Prostate gland (tissue), 2 donors: Measurements from ENCODE around the gene MARCHF4. TPM values are rescaled to one million over a fixed set of nuclear protein-coding genes. Genes with fewer than 3 reads are reported as not detected.
"Not testable (repeated sequence)": the region's sequence is repeated elsewhere in the genome, so short reads cannot be mapped to it uniquely, and the experiment has no call there.

Experiments
- DNase-seq: peaks from one replicate; pipeline ENCODE4 v3.0.0-alpha.2; 2019; ENCODE audit warnings: low spot score
- H3K27ac ChIP-seq, 2 donors: fragments of 200-600 bp; sonication (generic); 2 replicates each; pipeline ENCODE4 v1.5.1; 2017 to 2019
- H3K27me3 ChIP-seq: fragments of 200-600 bp; sonication (generic); replicated peaks from 2 replicates; pipeline ENCODE4 v1.5.1; 2019; ENCODE audit not compliant: insufficient read depth
- H3K36me3 ChIP-seq, 2 donors: fragments of 200-600 bp; sonication (generic); 1 replicate in 1 of 2; 2 replicates in 1 of 2; pipeline versions ENCODE4 v1.5.1 to v1.8.1; 2017 to 2019
- H3K4me1 ChIP-seq: fragments of 200-600 bp; sonication (generic); replicated peaks from 2 replicates; pipeline ENCODE4 v1.5.1; 2019
- H3K4me3 ChIP-seq, 2 donors: fragments of 200-600 bp; sonication (generic); 2 replicates each; pipeline ENCODE4 v1.5.1; 2017 to 2019
- H3K9me3 ChIP-seq: fragments of 200-600 bp; sonication (generic); 2 replicates; pipeline ENCODE4 v1.5.1; 2017
- CTCF ChIP-seq, 4 experiments: fragments of 200-600 bp in 2 of 4; fragments of 450-650 bp in 2 of 4; sonication (generic) in 2 of 4; IDR thresholded peaks; 1 replicate in 3 of 4; 2 replicates in 1 of 4; pipeline ENCODE4 v1.5.1; 2016 to 2019; ENCODE audit warnings: antibody characterized with exemption in 4 of 4, mild to moderate bottlenecking in 2 of 4, moderate library complexity in 2 of 4
- POLR2A ChIP-seq: fragments of 450-650 bp; IDR thresholded peaks from one replicate; pipeline ENCODE4 v1.6.1; 2016; ENCODE audit warnings: antibody characterized with exemption, mild to moderate bottlenecking
- POLR2AphosphoS5 ChIP-seq: sonication (generic); formaldehyde crosslinking; IDR thresholded peaks from one replicate; pipeline ENCODE4 v1.6.1; 2017; ENCODE audit warnings: antibody characterized with exemption
- WGBS: methylation state at CpG from one replicate; pipeline ENCODE4 v1.1.5; 2018; 5-methylcytosine and 5-hydroxymethylcytosine counted together
- intact Hi-C: fragments of 100-400 bp; cut with DNase I; formaldehyde crosslinking; loops from one replicate; pipeline ENCODE4 v1.14.2; 2022
- total RNA-seq, 2 donors: library from RNA; depleted of rRNA; stranded (reverse); fragments of >200 nt; gene quantifications; one replicate each; pipeline ENCODE4 v1.1.0, GENCODE V29; 2016

Gene MARCHF4
- total RNA-seq, 2 donors from 2014 or later = not detected

GRCh38 chr2:216388046-216388884 lies 16.0 kb upstream of the MARCHF4 start:
- TF ChIP-seq CTCF (IDR thresholded peaks at IDR 0.05) (no peak), POLR2AphosphoS5 (no peak), POLR2A (no peak)
- no peaks in the 10 kb centered on the region for H3K27me3 ChIP-seq
- H3K9me3 ChIP-seq = no peaks in the 10 kb centered on the region
- 79% methylated on average over 5 of the region's 5 CpGs for WGBS
- H3K27ac ChIP-seq = no peak overlapping the region
- DNase-seq = no peak
- H3K4me1 ChIP-seq = no peaks in the 10 kb centered on the region
- no peak overlapping the region for H3K4me3 ChIP-seq
- intact Hi-C loops = no loop called here
- H3K36me3 ChIP-seq = no peaks in the 10 kb centered on the region

GRCh38 chr2:216387262-216387661 lies 15.0 kb upstream of the MARCHF4 start:
- TF ChIP-seq POLR2A (no peak), CTCF (IDR thresholded peaks at IDR 0.05) (no peak), POLR2AphosphoS5 (no peak)
- no peak overlapping the region for H3K4me3 ChIP-seq
- intact Hi-C loops = no loop called here

GRCh38 chr2:216385478-216385877 lies 13.2 kb upstream of the MARCHF4 start:
- no peak overlapping the region for H3K27ac ChIP-seq
- WGBS = 63% methylated on average over 2 of the region's 2 CpGs
- no peak overlapping the region for H3K4me3 ChIP-seq
- H3K4me1 ChIP-seq = no peaks in the 10 kb centered on the region
- no peaks in the 10 kb centered on the region for H3K36me3 ChIP-seq
- no peaks in the 10 kb centered on the region for H3K27me3 ChIP-seq
- no peak for DNase-seq
- intact Hi-C loops = no loop called here
- TF ChIP-seq CTCF (IDR thresholded peaks at IDR 0.05) (no peak), POLR2AphosphoS5 (no peak), POLR2A (no peak)
- H3K9me3 ChIP-seq = no peaks in the 10 kb centered on the region

More at GRCh38 chr2:216387262-216387661, 15.0 kb upstream of the MARCHF4 start:
- 99% methylated on average over 2 of the region's 2 CpGs for WGBS
- no peak for DNase-seq
- no peaks in the 10 kb centered on the region for H3K36me3 ChIP-seq
- H3K4me1 ChIP-seq = no peaks in the 10 kb centered on the region
- H3K27ac ChIP-seq = no peak overlapping the region
- H3K27me3 ChIP-seq = no peaks in the 10 kb centered on the region
- H3K9me3 ChIP-seq = no peaks in the 10 kb centered on the region

GRCh38 chr2:216384409-216384808 lies 12.1 kb upstream of the MARCHF4 start:
- H3K27me3 ChIP-seq, intact Hi-C loops, DNase-seq: not testable (repeated sequence)

GRCh38 chr2:216379977-216380376 lies 7.7 kb upstream of the MARCHF4 start:
- no peak overlapping the region for H3K27ac ChIP-seq
- no peak for DNase-seq
- no peaks in the 10 kb centered on the region for H3K36me3 ChIP-seq
- no peaks in the 10 kb centered on the region for H3K4me1 ChIP-seq
- 84% methylated on average over 5 of the region's 5 CpGs for WGBS
- no peak overlapping the region for H3K4me3 ChIP-seq
- TF ChIP-seq CTCF (IDR thresholded peaks at IDR 0.05) (no peak), POLR2A (no peak), POLR2AphosphoS5 (no peak)
- intact Hi-C loops = no loop called here
- no peaks in the 10 kb centered on the region for H3K27me3 ChIP-seq
- H3K9me3 ChIP-seq = no peaks in the 10 kb centered on the region

More at GRCh38 chr2:216384409-216384808, 12.1 kb upstream of the MARCHF4 start:
- not testable (repeated sequence) for H3K27ac ChIP-seq, H3K36me3 ChIP-seq, H3K4me1 ChIP-seq, H3K9me3 ChIP-seq, H3K4me3 ChIP-seq
- 83% methylated on average over 2 of the region's 2 CpGs for WGBS
